ENCODE measurements around the gene CDK14. TPM values are rescaled to one million over a fixed set of nuclear protein-coding genes. Genes with fewer than 3 reads are reported as not detected.

Gene CDK14
- total RNA-seq, 4 donors from 2014 or later, result 1.1 to 12.7 (median 5.8) TPM

DNA sequence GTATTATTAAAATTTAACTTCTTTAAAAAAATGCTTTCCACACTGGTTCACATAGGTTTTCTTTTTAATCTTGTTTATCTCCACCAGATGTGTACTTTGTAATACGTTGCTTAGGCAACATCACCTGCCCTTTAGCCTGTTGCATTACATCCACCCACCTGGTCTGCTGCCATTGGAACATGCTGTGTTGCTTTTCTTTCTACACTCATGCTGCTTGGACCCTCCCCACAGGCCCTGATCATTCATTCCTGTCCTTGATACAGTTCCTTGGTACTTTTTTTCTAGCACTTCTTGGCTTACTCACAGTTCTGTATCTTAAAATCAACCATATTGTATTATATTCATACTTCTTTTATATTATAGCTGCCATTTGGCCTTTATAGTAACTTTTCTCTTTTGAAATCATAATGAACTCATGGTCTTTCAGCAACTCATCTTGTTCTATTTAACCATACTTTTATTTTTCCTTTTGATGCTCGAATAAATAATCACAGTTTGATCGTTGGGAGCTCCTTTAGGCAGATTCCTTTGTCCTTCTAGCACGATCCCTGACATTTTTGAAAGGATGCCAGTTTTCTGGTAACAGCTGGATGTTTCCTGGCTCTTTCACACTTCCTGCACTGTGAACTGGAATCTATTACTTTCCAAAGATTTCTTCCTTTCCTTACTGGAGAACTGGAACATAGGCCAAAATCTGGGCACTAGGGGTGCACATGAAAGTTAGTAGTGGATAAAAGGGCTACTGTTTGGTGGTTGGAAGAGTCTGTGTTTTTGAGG is 125.1 kb downstream of the CDK14 start:
- TF ChIP-seq, protein P1, sequence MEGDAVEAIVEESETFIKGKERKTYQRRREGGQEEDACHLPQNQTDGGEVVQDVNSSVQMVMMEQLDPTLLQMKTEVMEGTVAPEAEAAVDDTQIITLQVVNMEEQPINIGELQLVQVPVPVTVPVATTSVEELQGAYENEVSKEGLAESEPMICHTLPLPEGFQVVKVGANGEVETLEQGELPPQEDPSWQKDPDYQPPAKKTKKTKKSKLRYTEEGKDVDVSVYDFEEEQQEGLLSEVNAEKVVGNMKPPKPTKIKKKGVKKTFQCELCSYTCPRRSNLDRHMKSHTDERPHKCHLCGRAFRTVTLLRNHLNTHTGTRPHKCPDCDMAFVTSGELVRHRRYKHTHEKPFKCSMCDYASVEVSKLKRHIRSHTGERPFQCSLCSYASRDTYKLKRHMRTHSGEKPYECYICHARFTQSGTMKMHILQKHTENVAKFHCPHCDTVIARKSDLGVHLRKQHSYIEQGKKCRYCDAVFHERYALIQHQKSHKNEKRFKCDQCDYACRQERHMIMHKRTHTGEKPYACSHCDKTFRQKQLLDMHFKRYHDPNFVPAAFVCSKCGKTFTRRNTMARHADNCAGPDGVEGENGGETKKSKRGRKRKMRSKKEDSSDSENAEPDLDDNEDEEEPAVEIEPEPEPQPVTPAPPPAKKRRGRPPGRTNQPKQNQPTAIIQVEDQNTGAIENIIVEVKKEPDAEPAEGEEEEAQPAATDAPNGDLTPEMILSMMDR (IDR thresholded peaks at IDR 0.05), result no peak
- no peak for TF ChIP-seq POLR2A (IDR thresholded peaks at IDR 0.05)
- 22 to 25% methylated on average over 4 of the region's 4 CpGs for WGBS, 2 donors
- intact Hi-C loops (cut with DNase I; ENCODE audit: low total_unique reads), result no loop called here
- no peak for DNase-seq (ENCODE audit: low spot score in 2 of 2)
- no peak overlapping the region for H3K4me3 ChIP-seq (ENCODE audit: low read depth, poor library complexity, severe bottlenecking)

GRCh38 chr7:90721869-90722431 is 125.8 kb downstream of the CDK14 start:
- TF ChIP-seq POLR2A (IDR thresholded peaks at IDR 0.05), result no peak
- TF ChIP-seq, protein P1 (IDR thresholded peaks at IDR 0.05), result no peak
- intact Hi-C loops (cut with DNase I; ENCODE audit: low total_unique reads), result no loop called here
- no peak overlapping the region for H3K4me3 ChIP-seq (ENCODE audit: low read depth, poor library complexity, severe bottlenecking)
- 87 to 90% methylated on average over 7 of the region's 7 CpGs for WGBS, 2 donors
- no peak for DNase-seq (ENCODE audit: low spot score in 2 of 2)

- TF ChIP-seq, protein P1 (IDR thresholded peaks at IDR 0.05), result no peak
- TF ChIP-seq POLR2A (IDR thresholded peaks at IDR 0.05), result no peak
- intact Hi-C loops (cut with DNase I; ENCODE audit: low total_unique reads), result no loop called here
- H3K4me3 ChIP-seq (ENCODE audit: low read depth, poor library complexity, severe bottlenecking), result no peak overlapping the region
- 87 to 94% methylated on average over 2 of the region's 2 CpGs for WGBS, 2 donors
- no peak for DNase-seq (ENCODE audit: low spot score in 2 of 2)
These were observed 127.1 kb downstream of the CDK14 start for GRCh38 chr7:90723233-90723632.

- H3K4me3 ChIP-seq (ENCODE audit: low read depth, poor library complexity, severe bottlenecking), result no peak overlapping the region
- intact Hi-C loops (cut with DNase I; ENCODE audit: low total_unique reads), result no loop called here
- no peak for TF ChIP-seq POLR2A (IDR thresholded peaks at IDR 0.05)
- TF ChIP-seq, protein P1 (IDR thresholded peaks at IDR 0.05), result no peak
- DNase-seq (ENCODE audit: low spot score in 2 of 2), result no peak
These were observed 127.7 kb downstream of the CDK14 start for GRCh38 chr7:90723866-90724265.

DNA sequence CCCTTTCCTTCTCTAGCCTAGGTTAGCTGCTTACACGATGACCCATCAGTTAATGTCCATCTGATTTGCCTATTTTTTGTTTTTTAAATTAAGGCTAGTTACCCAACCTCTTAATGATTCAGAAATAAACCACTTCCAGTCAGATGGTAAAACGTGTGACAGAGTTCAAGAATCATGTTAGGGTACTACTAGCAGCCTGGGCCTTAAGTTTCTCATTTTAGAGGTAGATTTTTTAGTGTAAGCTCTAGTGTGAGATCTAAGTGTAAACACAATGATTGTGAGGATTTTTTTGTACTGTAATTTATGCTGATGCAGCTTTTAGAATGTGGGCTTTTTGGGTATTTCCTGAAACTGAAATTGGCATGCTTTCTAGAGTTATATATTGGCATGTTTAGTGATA is 130.0 kb downstream of the CDK14 start:
- no peak for DNase-seq (ENCODE audit: low spot score in 2 of 2)
- intact Hi-C loops (cut with DNase I; ENCODE audit: low total_unique reads), result no loop called here
- H3K4me3 ChIP-seq (ENCODE audit: low read depth, poor library complexity, severe bottlenecking), result no peak overlapping the region
- TF ChIP-seq, protein P1 (IDR thresholded peaks at IDR 0.05), result no peak
- TF ChIP-seq POLR2A (IDR thresholded peaks at IDR 0.05), result no peak
- 55 to 57% methylated on average over 2 of the region's 2 CpGs for WGBS, 2 donors
